SU-DHL-6 (cell line): ENCODE results near the gene ZNF524.

Source experiments
- H2AFZ ChIP-seq: fragments of 200-600 bp; sonication (generic); 2 replicates; pipeline ENCODE4 v1.6.1; 2014; ENCODE audit warnings: low read depth, mild to moderate bottlenecking, moderate library complexity, mixed read lengths, antibody characterized with exemption, low read length; ENCODE audit not compliant: severe bottlenecking
- H3F3A ChIP-seq: fragments of 200-600 bp; shearing (Covaris generic); 2 replicates; pipeline ENCODE4 v1.6.0; 2016; ENCODE audit warnings: antibody characterized with exemption, mild to moderate bottlenecking; ENCODE audit not compliant: insufficient read depth
- H3K27ac ChIP-seq: fragments of 200-600 bp; sonication (generic); 2 replicates; pipeline ENCODE4 v1.5.1; 2016; ENCODE audit warnings: low read depth, mild to moderate bottlenecking, low read length, moderate library complexity, mixed read lengths
- H3K27me3 ChIP-seq: fragments of 200-600 bp; sonication (generic), shearing (Covaris generic); 2 replicates; pipeline ENCODE4 v1.6.0; 2014; ENCODE audit warnings: mild to moderate bottlenecking, low read length
- H3K36me3 ChIP-seq: fragments of 200-600 bp; sonication (generic); 2 replicates; pipeline ENCODE4 v1.6.1; 2014; ENCODE audit warnings: mild to moderate bottlenecking, low read length, mixed read lengths
- H3K4me2 ChIP-seq: fragments of 300-600, 200-600 bp; shearing (Covaris generic), sonication (generic); 2 replicates; pipeline ENCODE4 v1.6.0; 2014; ENCODE audit warnings: low read length, low read depth, mild to moderate bottlenecking; ENCODE audit not compliant: poor library complexity, severe bottlenecking
- H3K4me3 ChIP-seq: fragments of 200-600 bp; sonication (generic); 2 replicates; pipeline ENCODE4 v1.5.1; 2014; ENCODE audit warnings: antibody characterized with exemption, low read length, mild to moderate bottlenecking, mixed read lengths; ENCODE audit not compliant: insufficient read depth, poor library complexity, severe bottlenecking
- H3K79me2 ChIP-seq: fragments of 200-600 bp; sonication (generic); 2 replicates; pipeline ENCODE4 v1.6.1; 2014; ENCODE audit warnings: mild to moderate bottlenecking, low read length, moderate library complexity; ENCODE audit not compliant: insufficient read depth
- H3K9ac ChIP-seq: fragments of 200-600 bp; sonication (generic); 2 replicates; pipeline ENCODE4 v1.7.0; 2014; ENCODE audit warnings: mild to moderate bottlenecking, low read length
- H3K9me2 ChIP-seq: fragments of 200-600 bp; sonication (generic); replicated peaks from 2 replicates; pipeline ENCODE4 v1.6.1; 2014; ENCODE audit warnings: low read length; ENCODE audit not compliant: insufficient read depth
- H3K9me3 ChIP-seq: fragments of 200-600 bp; sonication (generic); 2 replicates; pipeline ENCODE4 v1.6.1; 2014; ENCODE audit warnings: low read length, mixed read lengths; ENCODE audit not compliant: insufficient read depth
- H4K20me1 ChIP-seq: fragments of 200-600 bp; sonication (generic); 2 replicates; pipeline ENCODE4 v1.6.1; 2014; ENCODE audit warnings: low read depth, mild to moderate bottlenecking, antibody characterized with exemption, low read length, moderate library complexity, mixed read lengths
- EZH2phosphoT487 ChIP-seq: fragments of 200-600 bp; sonication (generic), shearing (Covaris generic); conservative IDR thresholded peaks from 2 replicates; pipeline ENCODE4 v1.6.1; 2018; ENCODE audit warnings: mild to moderate bottlenecking, antibody characterized with exemption, low read length, moderate library complexity, mixed read lengths
- TF ChIP-seq, protein P1 (sequence below): fragments of 200-600 bp; sonication (generic); IDR thresholded peaks from one replicate; pipeline ENCODE4 v1.5.1; 2017; ENCODE audit warnings: antibody characterized with exemption, mild to moderate bottlenecking, low read length, moderate library complexity; ENCODE audit not compliant: insufficient read depth, poor library complexity, severe bottlenecking

ZNF524 gene

DNA sequence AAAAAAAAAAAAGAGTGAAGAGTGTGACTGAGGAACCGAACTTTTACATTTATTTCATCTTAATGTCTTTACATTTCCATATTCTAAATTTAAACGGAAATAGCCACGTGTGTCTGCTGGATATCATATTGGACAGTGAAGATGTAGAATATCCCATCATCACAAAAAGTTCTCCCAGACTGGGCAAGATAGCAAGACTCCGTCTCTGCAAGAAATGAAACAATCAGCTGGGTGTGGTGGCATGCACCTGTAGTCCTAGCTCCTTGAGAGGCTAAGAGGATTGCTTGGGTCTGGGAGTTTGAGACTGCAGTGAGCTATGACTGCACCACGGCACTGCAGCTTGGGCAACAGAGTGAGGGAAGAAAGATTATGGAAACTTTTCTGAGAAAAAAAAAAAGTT lies 23.3 kb upstream of the ZNF524 start:
- H2AFZ ChIP-seq, result no peak overlapping the region
- no peak overlapping the region for H3K4me3 ChIP-seq
- H3K27me3 ChIP-seq, result no peaks in the 10 kb centered on the region
- H3K9me2 ChIP-seq, result no peaks in the 10 kb centered on the region
- no peaks in the 10 kb centered on the region for H3K79me2 ChIP-seq
- H3K27ac ChIP-seq, result no peak overlapping the region
- no peaks in the 10 kb centered on the region for H3K36me3 ChIP-seq
- H3K4me2 ChIP-seq, result no peak overlapping the region
- H3K9ac ChIP-seq, result no peak overlapping the region
- no peak for TF ChIP-seq EZH2phosphoT487
- TF ChIP-seq, protein P1, sequence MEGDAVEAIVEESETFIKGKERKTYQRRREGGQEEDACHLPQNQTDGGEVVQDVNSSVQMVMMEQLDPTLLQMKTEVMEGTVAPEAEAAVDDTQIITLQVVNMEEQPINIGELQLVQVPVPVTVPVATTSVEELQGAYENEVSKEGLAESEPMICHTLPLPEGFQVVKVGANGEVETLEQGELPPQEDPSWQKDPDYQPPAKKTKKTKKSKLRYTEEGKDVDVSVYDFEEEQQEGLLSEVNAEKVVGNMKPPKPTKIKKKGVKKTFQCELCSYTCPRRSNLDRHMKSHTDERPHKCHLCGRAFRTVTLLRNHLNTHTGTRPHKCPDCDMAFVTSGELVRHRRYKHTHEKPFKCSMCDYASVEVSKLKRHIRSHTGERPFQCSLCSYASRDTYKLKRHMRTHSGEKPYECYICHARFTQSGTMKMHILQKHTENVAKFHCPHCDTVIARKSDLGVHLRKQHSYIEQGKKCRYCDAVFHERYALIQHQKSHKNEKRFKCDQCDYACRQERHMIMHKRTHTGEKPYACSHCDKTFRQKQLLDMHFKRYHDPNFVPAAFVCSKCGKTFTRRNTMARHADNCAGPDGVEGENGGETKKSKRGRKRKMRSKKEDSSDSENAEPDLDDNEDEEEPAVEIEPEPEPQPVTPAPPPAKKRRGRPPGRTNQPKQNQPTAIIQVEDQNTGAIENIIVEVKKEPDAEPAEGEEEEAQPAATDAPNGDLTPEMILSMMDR, result no peak
- H4K20me1 ChIP-seq, result no peaks in the 10 kb centered on the region
- 0 out of 2 replicates have a peak, but pooled peaks cover 3% of the 10 kb centered on the region for H3F3A ChIP-seq
- no peaks in the 10 kb centered on the region for H3K9me3 ChIP-seq

DNA sequence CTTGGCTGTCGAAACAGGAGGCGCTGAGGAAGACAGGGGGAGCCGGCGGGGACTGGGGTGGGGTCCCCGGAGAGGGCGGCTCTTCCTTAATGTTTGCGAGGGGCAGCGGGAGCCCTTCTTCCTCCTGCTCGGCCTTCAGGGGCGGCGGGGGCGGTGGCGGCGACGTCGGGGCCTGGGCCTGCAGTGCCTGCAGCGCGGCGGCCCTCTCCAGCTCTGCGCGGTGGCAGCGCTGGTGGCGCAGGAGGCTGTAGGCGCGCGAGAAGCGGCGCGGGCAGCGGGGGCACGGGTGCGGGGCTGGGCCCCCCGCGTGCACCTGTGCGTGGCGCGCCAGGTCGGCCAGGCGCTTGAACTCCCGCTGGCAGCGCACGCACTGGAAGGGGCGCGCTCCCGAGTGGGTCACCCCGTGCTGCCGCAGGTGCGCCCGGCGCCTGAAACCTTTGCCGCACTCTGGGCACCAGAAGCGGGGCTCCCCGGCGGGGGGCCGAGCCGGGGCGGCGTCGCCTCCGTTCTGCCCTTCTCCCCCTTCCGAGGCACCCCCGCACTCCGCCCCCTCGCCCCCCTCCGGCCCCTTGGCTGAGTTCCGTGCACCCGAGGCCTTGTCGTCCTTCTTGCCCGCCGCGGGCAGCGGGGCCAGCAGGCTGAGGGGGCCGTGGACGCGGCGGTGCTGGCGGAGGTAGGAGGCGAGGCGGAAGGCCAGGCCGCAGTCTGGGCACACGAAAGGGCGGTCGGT lies 21.9 kb upstream of the ZNF524 start:
- H3F3A ChIP-seq, result 0 out of 2 replicates have a peak, but pooled peaks cover 3% of the 10 kb centered on the region
- TF ChIP-seq, protein P1, result no peak
- TF ChIP-seq EZH2phosphoT487, result no peak
- no peaks in the 10 kb centered on the region for H4K20me1 ChIP-seq
- no peak overlapping the region for H3K4me3 ChIP-seq
- H2AFZ ChIP-seq, result no peak overlapping the region
- H3K4me2 ChIP-seq, result no peak overlapping the region
- H3K27me3 ChIP-seq, result no peaks in the 10 kb centered on the region
- no peak overlapping the region for H3K9ac ChIP-seq
- H3K79me2 ChIP-seq, result no peaks in the 10 kb centered on the region
- no peaks in the 10 kb centered on the region for H3K9me2 ChIP-seq
- H3K27ac ChIP-seq, result no peak overlapping the region
- no peaks in the 10 kb centered on the region for H3K9me3 ChIP-seq
- H3K36me3 ChIP-seq, result no peaks in the 10 kb centered on the region

DNA sequence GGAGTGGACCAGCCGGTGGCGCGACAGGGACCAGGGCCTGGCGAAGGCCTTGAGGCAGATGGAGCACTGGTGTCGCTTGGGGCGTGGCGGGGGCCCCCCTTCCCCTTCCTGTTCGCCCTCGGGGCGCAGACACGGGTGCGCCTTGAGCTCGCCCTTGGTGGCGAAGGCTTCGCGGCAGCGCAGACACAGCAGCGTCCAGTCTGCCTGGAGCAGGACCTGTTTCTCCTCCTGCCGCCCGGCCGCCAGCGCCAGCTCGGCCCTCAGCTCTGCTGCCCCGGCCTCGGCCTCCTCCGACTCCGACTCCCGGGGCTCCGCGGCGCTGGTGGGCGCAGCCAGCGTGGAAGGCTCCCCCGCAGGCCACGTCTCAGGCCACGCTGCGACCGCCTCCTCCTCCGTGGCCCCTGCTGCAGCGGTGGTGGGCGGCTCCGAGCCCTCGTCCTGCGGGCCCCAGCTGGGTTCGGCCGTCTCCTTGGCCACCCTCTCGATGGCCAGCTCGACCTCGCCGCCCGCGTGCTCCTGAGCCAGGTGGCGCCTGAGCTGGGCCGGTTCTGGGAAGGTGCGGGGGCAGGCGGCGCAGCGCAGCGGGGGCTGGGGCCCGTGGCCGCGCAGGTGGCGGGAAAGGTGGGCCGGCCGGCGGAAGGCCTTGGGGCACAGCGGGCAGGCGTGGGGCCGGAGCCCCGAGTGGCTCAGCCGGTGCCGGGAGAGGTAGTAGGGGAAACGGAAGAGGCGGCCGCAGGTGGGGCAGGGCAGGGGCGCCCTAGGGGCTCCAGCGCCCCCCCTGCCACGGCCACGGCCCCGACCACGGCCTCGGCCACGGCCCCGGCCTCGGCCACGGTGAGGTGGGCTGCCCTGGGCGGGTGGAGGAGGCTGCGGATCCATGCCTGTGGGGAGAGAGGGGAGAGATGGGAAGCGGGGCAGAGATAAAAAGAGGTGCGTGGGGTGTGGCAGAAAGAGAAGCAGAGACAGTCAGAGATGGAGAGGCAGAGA lies 21.0 kb upstream of the ZNF524 start:
- Histone ChIP-seq H3K9ac (peak overlapping the region; percentile 81), H3K27ac (no peak overlapping the region), H3K4me2 (peak overlapping the region; percentile 57)

More for the DNA sequence above, 21.0 kb upstream of the ZNF524 start:
- Histone ChIP-seq H3F3A (0 out of 2 replicates have a peak, but pooled peaks cover 3% of the 10 kb centered on the region), H3K27me3 (no peaks in the 10 kb centered on the region), H3K36me3 (no peaks in the 10 kb centered on the region), H3K9me3 (no peaks in the 10 kb centered on the region), H3K9me2 (no peaks in the 10 kb centered on the region), H2AFZ (no peak overlapping the region), H3K4me3 (no peak overlapping the region), H3K79me2 (no peaks in the 10 kb centered on the region), H4K20me1 (no peaks in the 10 kb centered on the region)
- TF ChIP-seq, protein P1, result no peak
- TF ChIP-seq EZH2phosphoT487, result no peak
